Measurements from ENCODE around the gene UVRAG. TPM values are rescaled to one million over a fixed set of nuclear protein-coding genes. Genes with fewer than 3 reads are reported as not detected.

The UVRAG gene
- total and polyA plus RNA-seq, 4 donors = 4.4 to 15.1 (median 10.0) TPM

- Histone ChIP-seq H3K27me3 (ENCODE audit: control insufficient read depth in 4 of 4, insufficient read depth in 4 of 4, low read length in 3 of 4) (no peaks in the 10 kb centered on the region), H3K9ac (ENCODE audit: low read depth in 1 of 2, low read length in 2 of 2) (no peak overlapping the region), H3K27ac (ENCODE audit: low read depth in 1 of 2, low read length in 2 of 2) (no peak overlapping the region), H3K36me3 (ENCODE audit: control insufficient read depth in 4 of 4, insufficient read depth in 3 of 4, low read depth in 1 of 4, low read length in 3 of 4) (peaks cover under 1 to 30% (median 11%) of the 10 kb centered on the region in 4 donors), H3K4me1 (ENCODE audit: control insufficient read depth in 4 of 4, insufficient read depth in 4 of 4, low read length in 3 of 4) (peaks cover 0 to 3% (median 0%) of the 10 kb centered on the region in 4 donors), H3K9me3 (ENCODE audit: control insufficient read depth in 4 of 4, low read length in 3 of 4) (no peaks in the 10 kb centered on the region), H3K4me3 (ENCODE audit: low read depth in 1 of 3, low read length in 3 of 3) (no peak overlapping the region)
- DNase-seq (ENCODE audit: low spot score) = peak; percentile 79
- WGBS = 53% methylated on average over 10 of the region's 10 CpGs
- peak; percentile 84 for TF ChIP-seq CTCF (IDR thresholded peaks at IDR 0.05; ENCODE audit: low read depth, low read length, missing input control)
- TF ChIP-seq RAD21 (IDR thresholded peaks at IDR 0.05) = peak; percentile 95 to 98
- TF ChIP-seq JUND (IDR thresholded peaks at IDR 0.05) = no peak
Measured at GRCh38 chr11:75802913-75803820, 11.8 kb upstream of the UVRAG start.

GRCh38 chr11:75809111-75809510, 5.9 kb upstream of the UVRAG start:
- Histone ChIP-seq H3K27me3 (ENCODE audit: control insufficient read depth in 4 of 4, insufficient read depth in 4 of 4, low read length in 3 of 4) (no peaks in the 10 kb centered on the region), H3K4me3 (ENCODE audit: low read depth in 1 of 3, low read length in 3 of 3) (no peak overlapping the region), H3K36me3 (ENCODE audit: control insufficient read depth in 4 of 4, insufficient read depth in 3 of 4, low read depth in 1 of 4, low read length in 3 of 4) (no peaks in the 10 kb centered on the region), H3K27ac (ENCODE audit: low read depth in 1 of 2, low read length in 2 of 2) (no peak overlapping the region), H3K9ac (ENCODE audit: low read depth in 1 of 2, low read length in 2 of 2) (no peak overlapping the region), H3K4me1 (ENCODE audit: control insufficient read depth in 4 of 4, insufficient read depth in 4 of 4, low read length in 3 of 4) (peaks cover 0 to 1% (median under 1%) of the 10 kb centered on the region in 4 donors), H3K9me3 (ENCODE audit: control insufficient read depth in 4 of 4, low read length in 3 of 4) (no peaks in the 10 kb centered on the region)
- no peak for DNase-seq (ENCODE audit: low spot score)
- WGBS = 67% methylated on average over 2 of the region's 2 CpGs
- TF ChIP-seq ATF3 (IDR thresholded peaks at IDR 0.05) (no peak), MAX (IDR thresholded peaks at IDR 0.05) (no peak), JUND (IDR thresholded peaks at IDR 0.05) (no peak), NR2F2 (IDR thresholded peaks at IDR 0.05) (no peak), HNF4G (IDR thresholded peaks at IDR 0.05) (no peak), EGR1 (IDR thresholded peaks at IDR 0.05; ENCODE audit: low read depth in 2 of 2) (no peak), FOXA2 (IDR thresholded peaks at IDR 0.05) (no peak), GABPA (IDR thresholded peaks at IDR 0.05 in 1 of 2, conservative IDR thresholded peaks at IDR 0.05 in 1 of 2) (no peak), RAD21 (IDR thresholded peaks at IDR 0.05) (no peak)

- 97% methylated on average over 2 of the region's 2 CpGs for WGBS
- Histone ChIP-seq H3K27ac (ENCODE audit: low read depth in 1 of 2, low read length in 2 of 2) (no peak overlapping the region), H3K4me1 (ENCODE audit: control insufficient read depth in 4 of 4, insufficient read depth in 4 of 4, low read length in 3 of 4) (peaks cover 2 to 6% (median 5%) of the 10 kb centered on the region in 4 donors)
- TF ChIP-seq FOXA2 (IDR thresholded peaks at IDR 0.05) (no peak), SP1 (IDR thresholded peaks at IDR 0.05) (no peak), ZBTB33 (IDR thresholded peaks at IDR 0.05) (no peak), TAF1 (conservative IDR thresholded peaks at IDR 0.05) (no peak), NR2F2 (IDR thresholded peaks at IDR 0.05) (no peak), JUND (IDR thresholded peaks at IDR 0.05) (no peak), RXRA (IDR thresholded peaks at IDR 0.05) (no peak), RAD21 (IDR thresholded peaks at IDR 0.05) (no peak), CTCF (IDR thresholded peaks at IDR 0.05; ENCODE audit: low read depth, low read length, missing input control) (no peak), FOXA1 (IDR thresholded peaks at IDR 0.05) (no peak), REST (IDR thresholded peaks at IDR 0.05) (no peak), HNF4G (IDR thresholded peaks at IDR 0.05) (no peak)
Measured at GRCh38 chr11:75809991-75810390, 5.0 kb upstream of the UVRAG start.

More at GRCh38 chr11:75809991-75810390, 5.0 kb upstream of the UVRAG start:
- no peak for DNase-seq (ENCODE audit: low spot score)
- no peaks in the 10 kb centered on the region for H3K9me3 ChIP-seq (ENCODE audit: control insufficient read depth in 4 of 4, low read length in 3 of 4)
- H3K36me3 ChIP-seq (ENCODE audit: control insufficient read depth in 4 of 4, insufficient read depth in 3 of 4, low read depth in 1 of 4, low read length in 3 of 4) = no peaks in the 10 kb centered on the region
- no peaks in the 10 kb centered on the region for H3K27me3 ChIP-seq (ENCODE audit: control insufficient read depth in 4 of 4, insufficient read depth in 4 of 4, low read length in 3 of 4)
- H3K9ac ChIP-seq (ENCODE audit: low read depth in 1 of 2, low read length in 2 of 2) = no peak overlapping the region
- no peak overlapping the region for H3K4me3 ChIP-seq (ENCODE audit: low read depth in 1 of 3, low read length in 3 of 3)
